Common myeloid progenitor, CD34-positive (primary cell): ENCODE measurements around the gene TRDN.

Experiments
- CTCF ChIA-PET: fragments of 350-600 bp; sonication (Branson Sonifier 250); formaldehyde crosslinking; loops from one replicate; lab custom pipeline; 2021; ENCODE audit warnings: antibody characterized with exemption; lab: Charles Lee
- POLR2A ChIA-PET: fragments of 350-600 bp; sonication (Branson Sonifier 250); formaldehyde crosslinking; loops from one replicate; lab custom pipeline; 2021; ENCODE audit warnings: antibody characterized with exemption; lab: Charles Lee
- DNase-seq, 3 donors: peaks; one replicate each; pipeline versions ENCODE4 v3.0.0 to v3.0.0-alpha.2; 2013
- H3K27ac ChIP-seq, 2 experiments: 1 replicate in 1 of 2; 2 replicates in 1 of 2; pipeline ENCODE4 v1.7.0; 2013; ENCODE audit warnings: inconsistent platforms in 2 of 2, low read length in 2 of 2, mild to moderate bottlenecking in 2 of 2, low read depth in 1 of 2, moderate library complexity in 1 of 2; ENCODE audit not compliant: severe bottlenecking in 2 of 2, insufficient read depth in 1 of 2, poor library complexity in 1 of 2
- H3K27me3 ChIP-seq, 5 experiments: replicated peaks in 2 of 5; 1 replicate in 3 of 5; 2 replicates in 2 of 5; pipeline versions ENCODE4 v1.6.1 to v1.7.0; 2013; ENCODE audit warnings: low read length in 4 of 5, mild to moderate bottlenecking in 2 of 5, moderate library complexity in 2 of 5, inconsistent platforms in 1 of 5; ENCODE audit not compliant: insufficient read depth in 5 of 5, control insufficient read depth in 4 of 5
- H3K36me3 ChIP-seq, 4 experiments: 1 replicate in 2 of 4; 2 replicates in 2 of 4; pipeline versions ENCODE4 v1.6.1 to v1.7.0; 2013; ENCODE audit warnings: low read length in 3 of 4, control low read depth in 1 of 4, mild to moderate bottlenecking in 1 of 4; ENCODE audit not compliant: control insufficient read depth in 4 of 4, insufficient read depth in 4 of 4
- H3K4me1 ChIP-seq, 4 experiments: 1 replicate in 3 of 4; 2 replicates in 1 of 4; pipeline versions ENCODE4 v1.6.1 to v1.7.1; 2013; ENCODE audit warnings: low read length in 3 of 4, mild to moderate bottlenecking in 3 of 4, control low read depth in 1 of 4, inconsistent platforms in 1 of 4, moderate library complexity in 1 of 4; ENCODE audit not compliant: control insufficient read depth in 4 of 4, insufficient read depth in 4 of 4; ENCODE audit errors: control extremely low read depth in 1 of 4
- H3K4me3 ChIP-seq, 7 experiments: 1 replicate in 4 of 7; 2 replicates in 3 of 7; pipeline versions ENCODE4 v1.5.1 to v1.7.0; 2013; ENCODE audit warnings: mild to moderate bottlenecking in 7 of 7, low read length in 6 of 7, moderate library complexity in 6 of 7, inconsistent platforms in 2 of 7, low read depth in 2 of 7, control low read depth in 1 of 7; ENCODE audit not compliant: insufficient read depth in 4 of 7, control insufficient read depth in 1 of 7; ENCODE audit errors: extremely low read depth in 1 of 7
- H3K9me3 ChIP-seq, 5 experiments: 1 replicate in 4 of 5; 2 replicates in 1 of 5; pipeline versions ENCODE4 v1.6.1 to v1.7.1; 2013; ENCODE audit warnings: low read length in 4 of 5, mild to moderate bottlenecking in 2 of 5, inconsistent platforms in 1 of 5, low read depth in 1 of 5, moderate library complexity in 1 of 5; ENCODE audit not compliant: control insufficient read depth in 4 of 5, insufficient read depth in 2 of 5; ENCODE audit errors: control extremely low read depth in 1 of 5
- WGBS: methylation state at CpG from one replicate; pipeline ENCODE4 v1.1.5; 2013; ENCODE audit not compliant: insufficient coverage; 5-methylcytosine and 5-hydroxymethylcytosine counted together

The TRDN gene

DNA sequence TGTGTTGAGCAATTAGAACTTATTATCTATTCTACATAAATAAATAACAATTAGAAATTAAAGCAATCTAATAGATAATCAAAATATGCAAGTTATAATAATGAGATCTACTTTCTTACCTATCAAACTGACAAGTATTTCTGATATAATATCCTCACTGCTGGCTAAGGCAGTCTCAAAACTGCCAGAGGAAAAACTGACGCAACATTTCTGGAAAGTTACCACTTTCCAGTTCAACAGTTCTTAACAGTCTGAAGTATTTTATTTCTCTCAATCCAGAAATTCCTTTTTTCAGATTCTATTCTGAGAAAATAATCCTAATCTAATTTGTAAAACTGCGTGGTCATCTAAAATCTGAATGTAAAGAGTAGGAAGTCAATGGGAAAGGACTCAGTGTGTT is 121.0 kb downstream of the TRDN start:
- ChIA-PET CTCF (no interaction called here), POLR2A (no interaction called here)
- H3K36me3 ChIP-seq: no peaks in the 10 kb centered on the region
- H3K4me3 ChIP-seq: no peak overlapping the region
- no peaks in the 10 kb centered on the region for H3K9me3 ChIP-seq
- no CpG with 5 or more reads among the region's 2 CpGs for WGBS
- no peaks in the 10 kb centered on the region for H3K4me1 ChIP-seq
- H3K27ac ChIP-seq: no peak overlapping the region
- no peaks in the 10 kb centered on the region for H3K27me3 ChIP-seq
- DNase-seq: no peak

DNA sequence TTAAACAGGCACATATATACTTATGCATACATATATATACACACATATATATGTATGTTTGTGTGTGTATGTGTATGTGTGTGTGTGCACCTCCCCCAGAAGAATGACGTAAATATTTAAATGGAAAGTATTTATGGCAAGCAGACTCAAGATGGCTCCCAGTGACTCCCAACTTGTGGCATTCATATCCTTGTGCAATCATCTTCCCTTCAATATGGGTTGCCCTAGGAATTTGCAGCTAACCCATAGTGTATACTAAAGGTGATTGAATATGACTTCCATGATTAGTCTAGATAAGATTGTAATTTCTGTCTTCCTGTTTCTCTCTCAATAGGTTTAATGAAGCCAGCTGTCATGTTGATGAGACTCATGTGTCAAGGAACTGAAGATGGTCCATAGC is 127.6 kb downstream of the TRDN start:
- POLR2A ChIA-PET: no interaction called here

GRCh38 chr6:123508290-123508689 is 128.5 kb downstream of the TRDN start:
- H3K4me1 ChIP-seq: no peaks in the 10 kb centered on the region
- H3K9me3 ChIP-seq: no peaks in the 10 kb centered on the region
- POLR2A ChIA-PET: no interaction called here
- no peak overlapping the region for H3K27ac ChIP-seq
- no peaks in the 10 kb centered on the region for H3K36me3 ChIP-seq
- CTCF ChIA-PET: no interaction called here
- no peak for DNase-seq
- WGBS: no CpG with 5 or more reads among the region's 2 CpGs
- no peaks in the 10 kb centered on the region for H3K27me3 ChIP-seq
- no peak overlapping the region for H3K4me3 ChIP-seq

More for the DNA sequence above, 127.6 kb downstream of the TRDN start:
- DNase-seq: no peak
- Histone ChIP-seq H3K4me3 (no peak overlapping the region), H3K36me3 (no peaks in the 10 kb centered on the region), H3K27ac (no peak overlapping the region), H3K27me3 (no peaks in the 10 kb centered on the region), H3K9me3 (no peaks in the 10 kb centered on the region), H3K4me1 (no peaks in the 10 kb centered on the region)
- no CpG with 5 or more reads among the region's 1 CpG for WGBS
- CTCF ChIA-PET: no interaction called here

DNA sequence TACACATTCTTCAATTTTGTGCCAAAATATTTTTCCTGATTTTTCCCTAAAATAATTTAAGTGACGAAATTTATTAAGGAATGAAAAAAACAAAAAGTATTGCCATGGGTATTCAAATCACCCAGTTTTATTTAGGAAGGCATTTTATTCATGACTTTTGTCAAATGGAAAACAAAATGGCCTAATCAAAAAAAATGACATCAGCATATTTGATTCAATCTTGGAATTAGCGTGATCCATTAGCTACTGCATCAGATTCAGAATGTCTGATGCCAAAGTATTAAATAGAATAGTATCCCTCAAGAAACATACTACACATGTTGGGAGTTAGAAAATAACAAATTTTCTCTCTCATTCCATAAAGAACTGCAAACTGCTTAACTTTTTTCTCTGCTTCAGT is 129.2 kb downstream of the TRDN start:
- no peaks in the 10 kb centered on the region for H3K4me1 ChIP-seq
- POLR2A ChIA-PET: no interaction called here
- H3K27ac ChIP-seq: no peak overlapping the region
- no peaks in the 10 kb centered on the region for H3K27me3 ChIP-seq
- no CpG with 5 or more reads among the region's 2 CpGs for WGBS
- CTCF ChIA-PET: interaction anchor here (1.0 kb wide), 1 partner anchor 11 kb away, joined by 3 read pairs; no protein-coding TSS in a partner anchor
- no peak for DNase-seq
- no peak overlapping the region for H3K4me3 ChIP-seq
- no peaks in the 10 kb centered on the region for H3K9me3 ChIP-seq
- no peaks in the 10 kb centered on the region for H3K36me3 ChIP-seq

DNA sequence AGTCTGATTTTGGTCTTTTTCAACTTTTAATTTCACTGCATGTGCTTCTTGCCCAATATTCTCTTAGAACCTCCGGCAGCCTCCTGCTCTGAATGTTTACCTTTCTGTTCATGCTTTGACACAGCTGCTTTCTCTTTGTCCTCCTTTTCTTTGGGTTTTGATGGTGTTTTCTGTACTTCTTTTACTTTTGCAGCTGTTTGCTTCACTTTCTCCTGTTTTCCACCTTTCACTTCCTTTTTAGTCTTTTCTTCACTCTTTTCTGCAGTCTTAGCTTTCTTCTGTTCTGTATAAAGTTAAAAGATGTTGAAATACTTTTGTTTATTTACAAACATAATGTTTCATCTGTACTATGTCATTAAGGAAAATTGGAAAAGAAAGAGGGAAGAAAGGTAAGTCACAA is 133.1 kb downstream of the TRDN start:
- DNase-seq: no peak
- CTCF ChIA-PET: no interaction called here
- Histone ChIP-seq H3K4me1 (no peaks in the 10 kb centered on the region), H3K27me3 (no peaks in the 10 kb centered on the region), H3K36me3 (no peaks in the 10 kb centered on the region), H3K9me3 (no peaks in the 10 kb centered on the region), H3K27ac (no peak overlapping the region), H3K4me3 (no peak overlapping the region)
- 89% methylated on average over 1 of the region's 1 CpG for WGBS
- POLR2A ChIA-PET: no interaction called here

- DNase-seq: no peak
- Histone ChIP-seq H3K9me3 (no peaks in the 10 kb centered on the region), H3K27me3 (peaks cover 0 to 2% (median 0%) of the 10 kb centered on the region in 5 experiments), H3K27ac (no peak overlapping the region), H3K36me3 (no peaks in the 10 kb centered on the region), H3K4me3 (no peak overlapping the region), H3K4me1 (no peaks in the 10 kb centered on the region)
- POLR2A ChIA-PET: no interaction called here
- CTCF ChIA-PET: no interaction called here
- no CpG with 5 or more reads among the region's 2 CpGs for WGBS
These were observed 139.7 kb downstream of the TRDN start for GRCh38 chr6:123497025-123497424.

DNA sequence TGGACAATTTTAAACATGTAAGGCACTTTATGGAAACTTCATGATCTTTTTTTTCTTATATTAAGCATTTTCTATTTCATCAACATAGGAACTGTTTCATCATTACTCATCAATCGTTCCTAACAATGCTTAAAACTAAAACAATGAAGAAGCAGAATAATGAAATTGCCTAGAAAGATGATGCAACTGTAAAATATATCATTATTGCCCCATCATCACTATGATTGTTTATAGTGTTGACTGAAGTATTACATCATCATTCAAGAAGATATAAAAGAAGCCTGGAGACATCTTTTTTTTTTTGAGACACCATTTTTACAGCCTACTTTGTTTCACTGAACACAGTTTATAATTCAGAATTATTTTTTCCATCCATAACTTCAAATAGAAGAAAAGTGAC is 147.2 kb downstream of the TRDN start:
- Histone ChIP-seq H3K4me3 (no peak overlapping the region), H3K9me3 (no peaks in the 10 kb centered on the region), H3K4me1 (no peaks in the 10 kb centered on the region), H3K36me3 (no peaks in the 10 kb centered on the region), H3K27me3 (peaks cover 0 to 2% (median 0%) of the 10 kb centered on the region in 5 experiments), H3K27ac (no peak overlapping the region)
- no CpG with 5 or more reads among the region's 1 CpG for WGBS
- ChIA-PET POLR2A (no interaction called here), CTCF (no interaction called here)
- no peak for DNase-seq
